ENCODE data around the gene ACAA2.

- TF ChIP-seq CTCF (IDR thresholded peaks at IDR 0.05; ENCODE audit: borderline replicate concordance, extremely low read depth, low read length, poor library complexity, severe bottlenecking) (no peak), EZH2 (IDR thresholded peaks at IDR 0.05; ENCODE audit: borderline replicate concordance, low read depth, low read length, severe bottlenecking) (no peak)
Measured at GRCh38 chr18:49798001-49798400, 15.3 kb downstream of the ACAA2 start.
